Trophoblast cell (in vitro differentiated cells and primary cell): Measurements from ENCODE around the gene MRPL24.
"Not testable (repeated sequence)": the region's sequence is repeated elsewhere in the genome, so short reads cannot be mapped to it uniquely, and the experiment has no call there.

Experiments
- DNase-seq, 2 donors: peaks; one replicate each; pipeline ENCODE4 v3.0.0-alpha.2; 2016
- H2AFZ ChIP-seq: 2 replicates; pipeline ENCODE4 v1.6.1; 2013; ENCODE audit warnings: low read length, moderate library complexity, mild to moderate bottlenecking; ENCODE audit not compliant: insufficient read depth, poor library complexity
- H2AK5ac ChIP-seq: 2 replicates; pipeline ENCODE4 v1.6.1; 2013; ENCODE audit warnings: mild to moderate bottlenecking, low read length
- H2BK120ac ChIP-seq: 2 replicates; pipeline ENCODE4 v1.6.1; 2013; ENCODE audit warnings: low read length, mild to moderate bottlenecking, moderate library complexity; ENCODE audit not compliant: insufficient read depth, poor library complexity
- H2BK12ac ChIP-seq: 2 replicates; pipeline ENCODE4 v1.6.1; 2013; ENCODE audit warnings: mild to moderate bottlenecking, low read length, moderate library complexity
- H2BK5ac ChIP-seq: 2 replicates; pipeline ENCODE4 v1.6.1; 2013; ENCODE audit warnings: low read length, low read depth, moderate library complexity, mild to moderate bottlenecking; ENCODE audit not compliant: poor library complexity
- H3K14ac ChIP-seq: 2 replicates; pipeline ENCODE4 v1.6.1; 2013; ENCODE audit warnings: mild to moderate bottlenecking, low read length
- H3K18ac ChIP-seq: 2 replicates; pipeline ENCODE4 v1.6.1; 2013; ENCODE audit warnings: mild to moderate bottlenecking, low read length
- H3K23ac ChIP-seq: 2 replicates; pipeline ENCODE4 v1.6.1; 2013; ENCODE audit warnings: low read length
- H3K27ac ChIP-seq: 2 replicates; pipeline ENCODE4 v1.5.1; 2013; ENCODE audit warnings: low read depth, mild to moderate bottlenecking, inconsistent platforms, low read length, moderate library complexity
- H3K27me3 ChIP-seq: 2 replicates; pipeline ENCODE4 v1.6.1; 2013; ENCODE audit warnings: inconsistent platforms, mild to moderate bottlenecking, low read length, moderate library complexity; ENCODE audit not compliant: insufficient read depth
- H3K36me3 ChIP-seq, 2 experiments: 1 replicate in 1 of 2; 2 replicates in 1 of 2; pipeline ENCODE4 v1.6.1; 2013; ENCODE audit warnings: low read length in 2 of 2, mild to moderate bottlenecking in 2 of 2, moderate library complexity in 1 of 2; ENCODE audit not compliant: insufficient read depth in 2 of 2, control insufficient read depth in 1 of 2
- H3K4ac ChIP-seq: 2 replicates; pipeline ENCODE4 v1.6.1; 2013; ENCODE audit warnings: low read depth, mild to moderate bottlenecking, low read length, moderate library complexity
- H3K4me1 ChIP-seq, 2 experiments: 1 replicate in 1 of 2; 2 replicates in 1 of 2; pipeline ENCODE4 v1.6.1; 2013; ENCODE audit warnings: low read length in 2 of 2, mild to moderate bottlenecking in 2 of 2, moderate library complexity in 1 of 2; ENCODE audit not compliant: insufficient read depth in 2 of 2, control insufficient read depth in 1 of 2
- H3K4me2 ChIP-seq: 2 replicates; pipeline ENCODE4 v1.6.1; 2013; ENCODE audit warnings: inconsistent platforms, mild to moderate bottlenecking, low read length, moderate library complexity
- H3K4me3 ChIP-seq: 2 replicates; pipeline ENCODE4 v1.5.1; 2013; ENCODE audit warnings: mild to moderate bottlenecking, low read depth, low read length, inconsistent platforms
- H3K79me1 ChIP-seq: one replicate; pipeline ENCODE4 v1.6.1; 2013; ENCODE audit warnings: low read length
- H3K79me2 ChIP-seq: 2 replicates; pipeline ENCODE4 v1.6.1; 2013; ENCODE audit warnings: low read length, mild to moderate bottlenecking; ENCODE audit not compliant: control insufficient read depth, insufficient read depth, poor library complexity
- H3K9ac ChIP-seq: 2 replicates; pipeline ENCODE4 v1.6.1; 2013; ENCODE audit warnings: mild to moderate bottlenecking, low read length
- H3K9me3 ChIP-seq: 2 replicates; pipeline ENCODE4 v1.6.1; 2013; ENCODE audit warnings: low read depth, mild to moderate bottlenecking, control low read depth, inconsistent platforms, low read length; ENCODE audit not compliant: insufficient read depth
- H4K12ac ChIP-seq: 2 replicates; pipeline ENCODE4 v1.6.1; 2013; ENCODE audit warnings: low read depth, mild to moderate bottlenecking, low read length, moderate library complexity
- H4K8ac ChIP-seq: 2 replicates; pipeline ENCODE4 v1.6.1; 2013; ENCODE audit warnings: low read depth, mild to moderate bottlenecking, low read length, moderate library complexity
- H4K91ac ChIP-seq: one replicate; pipeline ENCODE4 v1.6.1; 2013; ENCODE audit warnings: low read depth, mild to moderate bottlenecking, low read length, moderate library complexity
- WGBS: extraction: QIAGEN DNeasy Blood & Tissue Kit; methylation state at CpG from one replicate; pipeline ENCODE4 v1.1.7; 2013; ENCODE audit warnings: missing lambda C conversion rate; ENCODE audit not compliant: insufficient read length, insufficient coverage; ENCODE audit errors: extremely low coverage; 5-methylcytosine and 5-hydroxymethylcytosine counted together

Gene MRPL24

DNA sequence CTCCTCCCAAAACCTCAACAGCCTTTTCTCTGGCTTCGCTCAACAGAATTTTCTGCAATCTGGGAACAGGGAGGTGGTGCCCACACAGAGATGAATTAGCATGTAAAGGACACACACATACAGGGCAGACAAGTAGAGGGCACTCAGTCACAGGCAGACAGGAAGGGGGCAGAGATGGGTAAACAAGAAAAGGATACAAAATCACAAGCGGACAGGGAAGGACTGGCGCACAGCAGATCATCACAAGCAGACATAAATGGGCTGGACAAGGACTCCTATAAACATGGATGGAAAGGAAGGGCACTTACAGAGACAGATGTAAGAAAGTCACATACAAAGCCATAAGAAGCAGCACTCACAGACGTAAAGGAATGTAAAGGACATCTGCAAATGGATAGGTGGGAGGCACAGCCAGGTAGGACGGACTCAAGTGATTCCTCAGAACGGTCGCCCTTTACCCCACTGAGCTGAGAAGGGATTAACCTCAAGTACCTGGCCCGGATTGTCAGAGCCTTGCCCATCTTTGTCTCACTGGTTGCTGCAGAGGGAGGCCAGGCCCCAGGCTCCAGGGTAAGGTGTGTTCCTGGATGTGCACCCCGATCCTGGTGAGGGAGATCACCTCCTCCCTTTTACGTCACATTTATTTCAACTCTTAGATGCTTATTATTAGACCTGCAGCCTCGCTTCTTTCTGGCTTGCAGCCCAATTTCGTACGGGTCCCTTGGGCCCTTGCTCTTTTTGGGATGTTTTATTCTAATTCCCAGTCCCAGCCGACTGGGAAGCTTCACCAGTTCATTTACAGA, 25.6 kb upstream of the MRPL24 start:
- Histone ChIP-seq H2BK120ac (peak overlapping the region; percentile 14), H3K4me2 (peak overlapping the region; percentile 72), H3K4ac (peak overlapping the region; percentile 18), H3K14ac (peak overlapping the region; percentile 52), H3K27ac (peak overlapping the region; percentile 43), H4K91ac (peak overlapping the region; percentile 71), H2BK5ac (peak overlapping the region; percentile 4), H3K36me3 (peaks cover 6 to 9% of the 10 kb centered on the region in 2 experiments), H3K4me3 (peak overlapping the region; percentile 62), H4K12ac (peak overlapping the region; percentile 55), H2AFZ (peak overlapping the region; percentile 24), H3K27me3 (no peaks in the 10 kb centered on the region), H4K8ac (peak overlapping the region; percentile 92), H3K4me1 (peaks cover 5 to 10% of the 10 kb centered on the region in 2 experiments), H3K18ac (peak overlapping the region; percentile 10), H2AK5ac (no peak overlapping the region), H3K9ac (peak overlapping the region; percentile 79), H2BK12ac (no peak overlapping the region), H3K23ac (no peak overlapping the region), H3K79me1 (peaks cover 12% of the 10 kb centered on the region), H3K79me2 (peaks cover 18% of the 10 kb centered on the region), H3K9me3 (no peaks in the 10 kb centered on the region)
- peak; percentile 7 to 42 for DNase-seq
- no CpG with 5 or more reads among the region's 14 CpGs for WGBS

DNA sequence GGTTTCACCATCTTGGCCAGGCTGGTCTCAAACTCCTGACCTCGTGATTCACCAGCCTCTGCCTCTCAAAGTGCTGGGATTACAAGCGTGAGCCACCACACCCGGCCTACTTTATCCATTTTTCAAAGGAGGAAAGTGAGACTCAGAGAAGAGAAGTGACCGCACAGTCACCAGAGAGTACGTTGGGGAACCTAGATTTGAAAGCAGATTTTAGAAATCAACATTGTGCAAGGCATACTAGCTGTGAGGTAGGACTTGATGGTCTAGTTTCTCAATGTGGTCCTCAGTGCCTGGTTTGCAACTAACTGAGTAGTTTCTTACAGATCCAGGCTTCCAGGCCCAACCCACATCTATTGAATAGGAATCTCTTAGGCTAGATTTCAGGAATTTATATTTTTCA, 24.8 kb upstream of the MRPL24 start:
- no peak overlapping the region for H3K4me3 ChIP-seq
- peaks cover 12% of the 10 kb centered on the region for H3K79me1 ChIP-seq
- H3K23ac ChIP-seq = no peak overlapping the region
- peaks cover 14% of the 10 kb centered on the region for H3K79me2 ChIP-seq
- H3K9ac ChIP-seq = no peak overlapping the region
- H2BK12ac ChIP-seq = no peak overlapping the region
- no peak overlapping the region for H4K12ac ChIP-seq
- no peak for DNase-seq
- H2AFZ ChIP-seq = no peak overlapping the region
- H3K27ac ChIP-seq = no peak overlapping the region
- H4K91ac ChIP-seq = no peak overlapping the region
- no peak overlapping the region for H2BK5ac ChIP-seq
- H3K36me3 ChIP-seq = peaks cover 2% of the 10 kb centered on the region in 2 experiments
- no peak overlapping the region for H4K8ac ChIP-seq
- H2AK5ac ChIP-seq = no peak overlapping the region
- no peaks in the 10 kb centered on the region for H3K27me3 ChIP-seq
- no peak overlapping the region for H3K14ac ChIP-seq
- no peaks in the 10 kb centered on the region for H3K9me3 ChIP-seq
- no peak overlapping the region for H2BK120ac ChIP-seq
- H3K4ac ChIP-seq = no peak overlapping the region
- H3K4me1 ChIP-seq = peaks cover 5 to 10% of the 10 kb centered on the region in 2 experiments
- no peak overlapping the region for H3K4me2 ChIP-seq
- no peak overlapping the region for H3K18ac ChIP-seq
- WGBS = no CpG with 5 or more reads among the region's 5 CpGs

DNA sequence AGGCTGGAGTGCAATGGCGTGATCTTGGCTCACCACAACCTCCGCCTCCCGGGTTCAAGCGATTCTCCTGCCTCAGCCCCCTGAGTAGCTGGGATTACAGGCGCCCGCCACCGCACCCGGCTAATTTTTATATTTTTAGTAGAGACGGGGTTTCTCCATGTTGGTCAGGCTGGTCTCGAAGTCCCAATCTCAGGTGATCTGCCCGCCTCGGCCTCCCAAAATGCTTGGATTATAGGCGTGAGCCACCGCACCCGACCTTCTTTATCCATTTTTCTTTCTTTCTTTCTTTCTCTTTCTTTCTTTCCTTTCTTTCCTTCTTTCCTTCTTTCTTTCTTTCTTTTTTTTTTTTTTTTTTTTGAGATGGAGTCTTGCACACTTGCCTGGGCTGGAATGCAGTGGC, 24.2 kb upstream of the MRPL24 start:
- not testable (repeated sequence) for H2BK12ac ChIP-seq, H3K4ac ChIP-seq, H3K9ac ChIP-seq, H3K27ac ChIP-seq, H4K8ac ChIP-seq, DNase-seq, H3K4me3 ChIP-seq, H2BK5ac ChIP-seq, H3K18ac ChIP-seq, H3K27me3 ChIP-seq, H3K14ac ChIP-seq, H2AK5ac ChIP-seq, H3K4me2 ChIP-seq, H2AFZ ChIP-seq, H4K12ac ChIP-seq, H4K91ac ChIP-seq, H2BK120ac ChIP-seq, H3K36me3 ChIP-seq, H3K23ac ChIP-seq, H3K9me3 ChIP-seq
- H3K79me2 ChIP-seq = peaks cover 14% of the 10 kb centered on the region
- H3K79me1 ChIP-seq = peaks cover 12% of the 10 kb centered on the region
- no CpG with 5 or more reads among the region's 15 CpGs for WGBS
- peaks cover 5 to 10% of the 10 kb centered on the region in 2 experiments for H3K4me1 ChIP-seq

DNA sequence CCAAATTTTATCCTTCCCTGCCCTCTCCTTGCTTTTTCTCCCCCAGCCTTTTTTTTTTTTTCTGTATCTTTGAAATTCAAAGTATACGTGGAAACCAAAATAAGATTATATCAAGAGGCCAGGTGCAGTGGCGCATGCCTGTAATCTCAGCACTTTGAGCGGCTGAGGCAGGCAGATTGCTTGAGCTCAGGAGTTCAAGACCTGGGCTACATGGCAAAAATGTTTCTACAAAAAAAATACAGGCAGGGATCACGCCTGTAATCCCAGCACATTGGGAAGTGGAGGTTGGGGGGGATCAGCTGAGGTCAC, 19.9 kb upstream of the MRPL24 start:
- DNase-seq = no peak
- H2AK5ac ChIP-seq = no peak overlapping the region

More for the DNA sequence above, 19.9 kb upstream of the MRPL24 start:
- no peak overlapping the region for H3K4ac ChIP-seq
- no peaks in the 10 kb centered on the region for H3K79me1 ChIP-seq
- no peaks in the 10 kb centered on the region for H3K9me3 ChIP-seq
- no CpG with 5 or more reads among the region's 4 CpGs for WGBS
- no peak overlapping the region for H4K12ac ChIP-seq
- no peaks in the 10 kb centered on the region for H3K4me1 ChIP-seq
- no peaks in the 10 kb centered on the region for H3K27me3 ChIP-seq
- no peak overlapping the region for H3K27ac ChIP-seq
- no peaks in the 10 kb centered on the region for H3K79me2 ChIP-seq
- H2BK5ac ChIP-seq = no peak overlapping the region
- H3K4me3 ChIP-seq = no peak overlapping the region
- no peak overlapping the region for H4K8ac ChIP-seq
- no peak overlapping the region for H2AFZ ChIP-seq
- H3K4me2 ChIP-seq = no peak overlapping the region
- no peak overlapping the region for H2BK120ac ChIP-seq
- no peak overlapping the region for H3K9ac ChIP-seq
- no peaks in the 10 kb centered on the region for H3K36me3 ChIP-seq
- H3K23ac ChIP-seq = no peak overlapping the region
- H3K18ac ChIP-seq = no peak overlapping the region
- H3K14ac ChIP-seq = no peak overlapping the region
- H2BK12ac ChIP-seq = no peak overlapping the region
- H4K91ac ChIP-seq = no peak overlapping the region
